Thoracic aorta (tissue), 2 donors: Measurements from ENCODE around the gene GSTO1. TPM values are rescaled to one million over a fixed set of nuclear protein-coding genes. Genes with fewer than 3 reads are reported as not detected.
"Not testable (repeated sequence)": the region's sequence is repeated elsewhere in the genome, so short reads cannot be mapped to it uniquely, and the experiment has no call there.

ENCODE experiments used
- ATAC-seq: fragments of 150-250 bp; one replicate; pipeline ENCODE4 v1.8.0; 2017; ENCODE audit warnings: low read depth; ENCODE audit not compliant: insufficient number of reproducible peaks, low FRiP score
- DNase-seq: peaks from one replicate; pipeline ENCODE4 v3.0.0-alpha.2; 2020; ENCODE audit warnings: low spot score
- H3K27ac ChIP-seq, 2 donors: fragments of 200-600 bp; sonication (generic); 1 replicate in 1 of 2; 2 replicates in 1 of 2; pipeline ENCODE4 v1.5.1; 2016; ENCODE audit warnings: mild to moderate bottlenecking in 2 of 2, moderate library complexity in 2 of 2
- H3K27me3 ChIP-seq: fragments of 200-600 bp; sonication (generic); replicated peaks from 2 replicates; pipeline ENCODE4 v1.6.0; 2016; ENCODE audit warnings: mild to moderate bottlenecking; ENCODE audit not compliant: insufficient read depth
- H3K36me3 ChIP-seq: fragments of 200-600 bp; sonication (generic); one replicate; pipeline ENCODE4 v1.5.1; 2016
- H3K4me1 ChIP-seq, 2 donors: fragments of 200-600 bp; sonication (generic); 1 replicate in 1 of 2; 2 replicates in 1 of 2; pipeline versions ENCODE4 v1.5.1 to v1.6.0; 2016; ENCODE audit warnings: low read depth in 2 of 2, mild to moderate bottlenecking in 1 of 2; ENCODE audit not compliant: control insufficient read depth in 1 of 2
- H3K4me3 ChIP-seq: fragments of 200-600 bp; sonication (generic); 2 replicates; pipeline ENCODE4 v1.5.1; 2016; ENCODE audit warnings: mild to moderate bottlenecking
- H3K9me3 ChIP-seq: fragments of 200-600 bp; sonication (generic); 2 replicates; pipeline ENCODE4 v1.5.1; 2016
- CTCF ChIP-seq: fragments of 200-600 bp; sonication (generic); IDR thresholded peaks from one replicate; pipeline ENCODE4 v1.5.1; 2019; ENCODE audit warnings: antibody characterized with exemption
- total RNA-seq, 2 donors: library from RNA; depleted of rRNA; stranded (reverse); fragments of >200 nt; gene quantifications; one replicate each; pipeline versions ENCODE4 v1.1.0 to v1.2.3, GENCODE V29; 2016

The GSTO1 gene
- total RNA-seq, 2 donors from 2014 or later: 68.5 to 96.4 TPM

DNA sequence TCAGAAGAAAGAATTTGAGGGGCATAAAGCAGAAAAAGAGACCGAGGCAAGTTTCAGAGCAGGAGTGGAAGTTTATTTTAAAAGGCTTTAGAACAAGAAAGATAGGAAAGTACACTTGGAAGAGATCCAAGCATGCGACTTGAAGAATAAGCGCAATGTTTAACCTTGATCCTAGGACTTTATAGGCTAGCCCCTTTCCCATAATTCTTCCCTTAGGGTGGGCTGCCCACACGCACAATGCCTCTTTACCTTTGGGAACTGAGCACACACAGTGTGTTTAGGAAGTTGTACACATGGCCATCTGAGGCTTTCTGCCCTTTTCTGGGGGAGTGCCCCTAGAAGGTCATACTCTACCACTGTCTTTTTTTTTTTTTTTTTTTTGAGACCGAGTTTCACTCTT lies 11.2 kb upstream of the GSTO1 start:
- peaks cover 4% of the 10 kb centered on the region for H3K9me3 ChIP-seq
- no peak overlapping the region for H3K27ac ChIP-seq
- DNase-seq (no peak), ATAC-seq (no peak)
- no peak for TF ChIP-seq CTCF
- no peaks in the 10 kb centered on the region for H3K27me3 ChIP-seq
- H3K4me1 ChIP-seq: no peaks in the 10 kb centered on the region
- no peak overlapping the region for H3K4me3 ChIP-seq
- H3K36me3 ChIP-seq: no peaks in the 10 kb centered on the region

DNA sequence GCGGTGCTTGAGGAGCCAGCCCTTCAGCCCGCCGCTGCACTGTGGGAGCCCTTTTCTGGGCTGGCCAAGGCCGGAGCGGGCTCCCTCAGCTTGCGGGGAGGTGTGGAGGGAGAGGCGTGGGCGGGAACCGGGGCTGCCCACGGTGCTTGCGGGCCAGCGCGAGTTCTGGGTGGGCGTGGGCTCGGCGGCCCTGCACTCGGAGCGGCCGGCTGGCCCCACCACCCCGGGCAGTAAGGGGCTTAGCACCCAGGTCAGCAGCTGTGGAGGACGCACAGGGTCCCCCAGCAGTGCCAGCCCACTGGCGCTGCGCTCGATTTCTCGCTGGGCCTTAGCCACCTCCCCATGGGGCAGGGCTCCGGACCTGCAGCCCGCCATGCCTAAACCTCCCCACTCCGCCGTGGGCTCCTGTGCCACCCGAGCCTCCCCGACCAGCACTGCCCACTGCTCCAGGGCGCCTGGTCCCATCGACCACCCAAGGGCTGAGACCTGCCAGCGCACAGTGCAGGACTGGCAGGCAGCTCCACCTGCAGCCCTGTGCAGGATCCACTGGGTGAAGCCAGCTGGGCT lies 9.5 kb upstream of the GSTO1 start:
- Histone ChIP-seq H3K4me3 (no peak overlapping the region), H3K9me3 (peaks cover 4% of the 10 kb centered on the region), H3K36me3 (no peaks in the 10 kb centered on the region), H3K27ac (no peak overlapping the region), H3K4me1 (no peaks in the 10 kb centered on the region), H3K27me3 (no peaks in the 10 kb centered on the region)
- ATAC-seq (no peak), DNase-seq (no peak)
- TF ChIP-seq CTCF: no peak

DNA sequence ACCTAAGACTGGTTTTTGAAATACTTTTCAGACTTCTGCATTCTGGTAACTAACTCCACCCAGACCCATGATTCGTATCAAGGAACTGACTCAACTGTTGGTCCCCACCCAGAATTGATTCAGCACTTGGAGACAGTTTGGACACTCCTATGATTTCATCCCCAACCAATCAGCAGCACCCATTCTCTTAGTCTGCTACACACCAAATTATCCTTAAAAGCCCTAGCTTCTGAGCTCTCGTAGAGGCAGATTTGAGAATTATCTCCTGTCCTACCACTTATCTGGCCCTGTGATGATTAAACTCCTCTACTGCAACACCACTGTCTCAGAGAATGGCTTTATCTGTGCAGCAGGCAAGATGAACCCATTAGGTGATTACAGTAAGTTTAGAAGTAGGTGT lies 7.7 kb upstream of the GSTO1 start:
- no peaks in the 10 kb centered on the region for H3K4me1 ChIP-seq
- DNase-seq (no peak), ATAC-seq (no peak)
- no peak overlapping the region for H3K4me3 ChIP-seq
- H3K27me3 ChIP-seq: no peaks in the 10 kb centered on the region
- H3K36me3 ChIP-seq: no peaks in the 10 kb centered on the region
- H3K9me3 ChIP-seq: peaks cover 4% of the 10 kb centered on the region
- TF ChIP-seq CTCF: no peak
- no peak overlapping the region for H3K27ac ChIP-seq

GRCh38 chr10:104247513-104248146 lies 7.1 kb upstream of the GSTO1 start:
- no peaks in the 10 kb centered on the region for H3K27me3 ChIP-seq

GRCh38 chr10:104248931-104249330 lies 5.8 kb upstream of the GSTO1 start:
- DNase-seq, H3K27ac ChIP-seq, H3K9me3 ChIP-seq, H3K36me3 ChIP-seq, ATAC-seq, H3K4me1 ChIP-seq, H3K27me3 ChIP-seq, H3K4me3 ChIP-seq: not testable (repeated sequence)

More at GRCh38 chr10:104247513-104248146, 7.1 kb upstream of the GSTO1 start:
- Histone ChIP-seq H3K27ac (no peak overlapping the region), H3K4me1 (no peaks in the 10 kb centered on the region), H3K36me3 (no peaks in the 10 kb centered on the region), H3K4me3 (no peak overlapping the region), H3K9me3 (peaks cover 4% of the 10 kb centered on the region)
- no peak for ATAC-seq
- no peak for DNase-seq
- TF ChIP-seq CTCF: no peak

DNA sequence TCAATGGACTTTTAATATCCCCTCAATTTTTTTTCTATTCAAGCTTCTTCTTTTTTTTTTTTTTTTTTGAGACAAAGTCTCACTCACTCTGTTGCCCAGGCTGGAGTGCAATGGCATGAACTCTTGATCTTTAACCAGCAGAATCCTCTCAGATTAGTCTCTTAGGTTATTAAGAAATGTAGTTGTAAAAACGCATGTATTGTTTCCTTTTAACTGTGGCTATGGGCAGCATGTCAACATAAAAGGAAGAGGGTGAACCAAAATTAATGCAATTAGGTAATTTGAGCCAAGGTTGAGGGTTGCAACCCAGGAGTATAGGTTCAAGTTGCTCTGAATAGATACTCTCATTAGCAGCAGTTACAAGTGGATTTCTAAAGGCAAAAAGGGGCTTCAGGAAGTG lies 4.3 kb upstream of the GSTO1 start:
- no peak for ATAC-seq

More for the DNA sequence above, 4.3 kb upstream of the GSTO1 start:
- Histone ChIP-seq H3K4me3 (no peak overlapping the region), H3K9me3 (peaks cover 4% of the 10 kb centered on the region), H3K27me3 (no peaks in the 10 kb centered on the region), H3K4me1 (peaks cover 0 to 5% of the 10 kb centered on the region in 2 donors), H3K27ac (no peak overlapping the region), H3K36me3 (no peaks in the 10 kb centered on the region)
- TF ChIP-seq CTCF: no peak
- no peak for DNase-seq
